Peyer's patch (tissue), 4 donors: ENCODE measurements around the gene GUCY1A2.

Experiments
- POLR2A ChIP-seq, 2 donors: fragments of 450-650 bp; IDR thresholded peaks; one replicate each; pipeline ENCODE4 v1.5.1; 2017; ENCODE audit warnings: antibody characterized with exemption in 2 of 2, mild to moderate bottlenecking in 2 of 2, moderate library complexity in 2 of 2
- TF ChIP-seq, protein P1 (sequence below), 6 experiments: fragments of 450-650 bp in 4 of 6; fragments of 200-600 bp in 2 of 6; sonication (generic) in 1 of 6; IDR thresholded peaks; one replicate each; pipeline ENCODE4 v1.5.1; 2017 to 2019; ENCODE audit warnings: antibody characterized with exemption in 6 of 6, mild to moderate bottlenecking in 3 of 6, moderate library complexity in 1 of 6

DNA sequence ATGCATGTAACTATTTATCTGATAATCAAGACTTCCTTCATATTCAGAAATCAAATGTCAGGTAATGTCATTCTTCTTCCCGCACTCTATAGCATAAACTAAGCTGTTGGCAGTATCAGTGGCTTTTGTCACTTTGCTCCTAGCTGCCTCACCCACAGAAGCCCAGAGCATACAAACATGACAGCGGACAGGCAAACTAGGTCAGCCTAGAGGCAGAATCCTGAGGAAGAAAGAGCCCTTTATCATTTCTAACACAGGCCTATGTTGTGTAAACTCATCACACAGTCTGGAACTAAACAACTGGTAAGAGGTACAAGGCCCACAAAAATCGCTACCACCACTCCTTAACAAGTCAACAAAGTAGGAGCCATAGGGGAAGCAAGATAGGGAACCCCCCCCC is 21.0 kb downstream of the GUCY1A2 start:
- TF ChIP-seq POLR2A (IDR thresholded peaks at IDR 0.05): no peak
- TF ChIP-seq, protein P1, sequence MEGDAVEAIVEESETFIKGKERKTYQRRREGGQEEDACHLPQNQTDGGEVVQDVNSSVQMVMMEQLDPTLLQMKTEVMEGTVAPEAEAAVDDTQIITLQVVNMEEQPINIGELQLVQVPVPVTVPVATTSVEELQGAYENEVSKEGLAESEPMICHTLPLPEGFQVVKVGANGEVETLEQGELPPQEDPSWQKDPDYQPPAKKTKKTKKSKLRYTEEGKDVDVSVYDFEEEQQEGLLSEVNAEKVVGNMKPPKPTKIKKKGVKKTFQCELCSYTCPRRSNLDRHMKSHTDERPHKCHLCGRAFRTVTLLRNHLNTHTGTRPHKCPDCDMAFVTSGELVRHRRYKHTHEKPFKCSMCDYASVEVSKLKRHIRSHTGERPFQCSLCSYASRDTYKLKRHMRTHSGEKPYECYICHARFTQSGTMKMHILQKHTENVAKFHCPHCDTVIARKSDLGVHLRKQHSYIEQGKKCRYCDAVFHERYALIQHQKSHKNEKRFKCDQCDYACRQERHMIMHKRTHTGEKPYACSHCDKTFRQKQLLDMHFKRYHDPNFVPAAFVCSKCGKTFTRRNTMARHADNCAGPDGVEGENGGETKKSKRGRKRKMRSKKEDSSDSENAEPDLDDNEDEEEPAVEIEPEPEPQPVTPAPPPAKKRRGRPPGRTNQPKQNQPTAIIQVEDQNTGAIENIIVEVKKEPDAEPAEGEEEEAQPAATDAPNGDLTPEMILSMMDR (IDR thresholded peaks at IDR 0.05): no peak
